Panc1 (cell line): ENCODE measurements around the gene STX19. TPM values are rescaled to one million over a fixed set of nuclear protein-coding genes. Genes with fewer than 3 reads are reported as not detected.

Experiments used
- total RNA-seq: library from RNA; stranded (reverse); gene quantifications from one replicate; pipeline ENCODE4 v1.2.1, GENCODE V29; 2021; ENCODE audit not compliant: unreplicated experiment

The STX19 gene
- total RNA-seq, 1 experiment from 2014 or later, result not detected

Other genes with a start within 250 kb of the STX19 start
- 16.8 TPM for gene PROS1, start 54.7 kb downstream of the STX19 start, total RNA-seq
- 26.6 TPM for gene ARL13B, start 48.4 kb downstream of the STX19 start, total RNA-seq
- 2.7 TPM for gene DHFR2, start 34.3 kb upstream of the STX19 start, total RNA-seq
- 14.4 TPM for gene NSUN3, start 34.5 kb upstream of the STX19 start, total RNA-seq